Right cardiac atrium (tissue), 5 donors: ENCODE data around the gene TENM4. TPM values are rescaled to one million over a fixed set of nuclear protein-coding genes. Genes with fewer than 3 reads are reported as not detected.
"Not testable (repeated sequence)": the region's sequence is repeated elsewhere in the genome, so short reads cannot be mapped to it uniquely, and the experiment has no call there.

ENCODE experiments used
- ATAC-seq, 2 donors: fragments of 200-7000 bp; cut with Tn5 transposase; one replicate each; pipeline versions ENCODE4 v1.8.0 to v1.9.1; 2020; ENCODE audit warnings: moderate library complexity in 2 of 2, mild to moderate bottlenecking in 1 of 2
- DNase-seq, 3 donors: peaks; one replicate each; pipeline ENCODE4 v3.0.0-alpha.2; 2020
- H3K27ac ChIP-seq: one replicate; pipeline ENCODE4 v1.5.1; 2013; ENCODE audit warnings: mild to moderate bottlenecking, low read length, control low read depth, moderate library complexity
- H3K27me3 ChIP-seq: one replicate; pipeline ENCODE4 v1.6.1; 2013; ENCODE audit not compliant: control insufficient read depth, insufficient read depth
- H3K4me1 ChIP-seq: one replicate; pipeline ENCODE4 v1.6.1; 2013; ENCODE audit warnings: low read length; ENCODE audit not compliant: control insufficient read depth, insufficient read depth
- H3K4me3 ChIP-seq: one replicate; pipeline ENCODE4 v1.5.1; 2013; ENCODE audit warnings: low read length, control low read depth
- H3K9me3 ChIP-seq: one replicate; pipeline ENCODE4 v1.6.1; 2013; ENCODE audit warnings: low read length; ENCODE audit not compliant: control insufficient read depth
- WGBS: extraction: QIAGEN DNeasy Blood & Tissue Kit; methylation state at CpG from one replicate; pipeline ENCODE4 v1.1.7; 2013; 5-methylcytosine and 5-hydroxymethylcytosine counted together
- intact Hi-C, 4 donors: fragments of 100-400 bp; cut with DNase I; formaldehyde crosslinking; loops; one replicate each; pipeline versions ENCODE4 v1.11.0 to v1.14.0; 2022 to 2023
- polyA plus RNA-seq: library from polyadenylated mRNA; stranded (reverse); fragments of 200-250 nt; gene quantifications from one replicate; pipeline ENCODE4 v1.2.3, GENCODE V29; 2013
- total RNA-seq, 4 donors: library from RNA; stranded (reverse); fragmentation: NEBNext Ultra II Directional; extraction: Animal tissue kit (Norgen Biotek cat#: 25700); gene quantifications; one replicate each; pipeline ENCODE4 v1.2.1, GENCODE V29; 2021
- donor health status: healthy with polysubstance abuse.
- donor health status: DM: no; HTN: yes; CAD: no.
- donor health status: DM: no; HTN: no; CAD: no.
- donor health status: DM: no; HTN: yes; CAD: no; lungs with severe emphysema.
- donor health status: DM: yes; HTN: yes; CAD: no.

TENM4 gene
- total and polyA plus RNA-seq, 5 donors, result 0.26 to 2.3 (median 0.71) TPM

- H3K27me3 ChIP-seq, result no peaks in the 10 kb centered on the region
- peak; percentile 39 to 46 for ATAC-seq
- intact Hi-C loops, result no loop called here
- H3K4me3 ChIP-seq, result no peak overlapping the region
- H3K27ac ChIP-seq, result no peak overlapping the region
- no peak for DNase-seq
- 66% methylated on average over 2 of the region's 2 CpGs for WGBS
- no peaks in the 10 kb centered on the region for H3K4me1 ChIP-seq
- no peaks in the 10 kb centered on the region for H3K9me3 ChIP-seq
Measured at GRCh38 chr11:78833237-78833636, 607.6 kb downstream of the TENM4 start.

DNA sequence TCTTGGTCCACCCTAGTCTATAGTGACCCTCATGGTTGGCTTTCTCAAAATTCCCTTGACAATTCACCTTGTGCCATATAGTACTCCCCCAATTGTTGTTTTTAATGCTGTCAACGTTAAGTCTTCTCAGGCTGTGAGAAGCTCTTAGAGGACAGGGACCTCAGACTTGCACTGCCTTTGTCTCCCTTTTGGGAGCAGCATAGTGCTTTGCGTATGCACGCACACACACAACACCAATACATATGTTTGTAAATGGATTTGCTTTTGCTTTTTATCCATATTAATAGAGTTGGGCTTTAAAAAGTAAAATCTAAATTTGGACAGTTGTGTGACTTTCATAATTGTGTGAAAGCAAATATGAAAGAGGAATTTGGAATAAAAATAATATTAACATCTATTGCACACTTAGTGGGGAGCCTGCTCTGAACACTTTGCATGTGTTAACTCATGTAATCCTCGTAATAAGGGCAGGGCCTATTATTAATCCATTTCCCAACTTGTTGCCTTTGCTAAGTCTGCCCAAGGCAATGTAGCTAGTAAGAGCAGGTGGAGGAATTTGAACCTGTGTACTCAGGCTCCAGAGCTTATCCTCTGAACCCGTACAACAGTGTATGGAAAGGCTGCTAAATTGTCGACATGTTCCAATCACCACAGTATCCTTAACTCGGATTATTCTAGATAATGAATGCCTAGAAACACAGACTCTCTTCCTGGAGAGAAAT is 608.4 kb downstream of the TENM4 start:
- DNase-seq, result no peak
- Histone ChIP-seq H3K27ac (no peak overlapping the region), H3K9me3 (no peaks in the 10 kb centered on the region), H3K4me3 (no peak overlapping the region), H3K4me1 (no peaks in the 10 kb centered on the region), H3K27me3 (no peaks in the 10 kb centered on the region)
- no peak for ATAC-seq
- 75% methylated on average over 7 of the region's 7 CpGs for WGBS
- intact Hi-C loops, result no loop called here

DNA sequence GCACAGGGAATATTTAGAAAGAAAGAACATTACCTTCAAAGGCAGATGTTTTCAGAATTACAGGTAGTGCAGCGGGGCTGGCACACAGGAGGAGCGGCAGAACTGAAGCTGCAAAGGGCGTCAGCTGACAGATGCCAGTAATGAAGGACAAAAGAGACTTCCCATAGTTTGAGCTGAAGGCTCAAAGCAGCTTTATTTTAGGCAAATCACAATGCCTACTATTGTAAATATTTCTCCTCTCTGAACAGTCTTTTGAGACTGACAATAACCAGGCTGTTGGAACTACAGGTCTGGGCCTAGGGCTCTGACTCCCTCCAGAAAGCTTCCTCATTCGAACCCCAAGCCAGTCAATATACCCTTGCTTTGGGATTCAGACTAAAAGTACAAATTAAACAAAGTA is 609.3 kb downstream of the TENM4 start:
- WGBS, result 94% methylated on average over 4 of the region's 4 CpGs

GRCh38 chr11:78830277-78830819 is 610.5 kb downstream of the TENM4 start:
- Histone ChIP-seq H3K4me1 (no peaks in the 10 kb centered on the region), H3K4me3 (no peak overlapping the region), H3K27ac (no peak overlapping the region), H3K27me3 (no peaks in the 10 kb centered on the region), H3K9me3 (no peaks in the 10 kb centered on the region)
- intact Hi-C loops, result no loop called here
- ATAC-seq, result no peak
- WGBS, result 76% methylated on average over 11 of the region's 11 CpGs
- no peak for DNase-seq

More for the DNA sequence above, 609.3 kb downstream of the TENM4 start:
- no peak for ATAC-seq
- Histone ChIP-seq H3K4me1 (no peaks in the 10 kb centered on the region), H3K4me3 (no peak overlapping the region), H3K9me3 (no peaks in the 10 kb centered on the region), H3K27ac (no peak overlapping the region), H3K27me3 (no peaks in the 10 kb centered on the region)
- DNase-seq, result no peak
- intact Hi-C loops, result no loop called here

DNA sequence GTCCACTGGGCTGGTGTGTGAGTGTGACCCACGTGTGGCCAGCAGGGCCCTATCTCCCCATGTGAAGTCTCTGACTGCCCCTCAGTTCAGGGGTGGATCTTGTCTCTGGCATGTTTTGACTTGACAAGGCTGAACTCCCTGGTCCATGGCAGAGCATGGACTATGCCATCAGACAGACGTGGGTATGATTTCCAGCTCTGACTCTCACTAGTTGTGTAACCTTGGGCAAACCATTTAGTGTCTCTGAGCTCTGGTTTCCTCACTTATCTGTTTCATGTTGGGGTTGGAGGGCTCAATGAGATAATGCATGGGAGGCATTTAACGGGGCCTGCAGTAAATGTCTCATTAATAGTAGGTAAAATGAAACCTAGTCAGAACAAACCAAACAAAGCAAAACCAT is 611.7 kb downstream of the TENM4 start:
- DNase-seq (no peak), ATAC-seq (peak in 1 of 2 donors; percentile 16)
- Histone ChIP-seq H3K27ac (no peak overlapping the region), H3K27me3 (no peaks in the 10 kb centered on the region), H3K4me1 (no peaks in the 10 kb centered on the region), H3K9me3 (no peaks in the 10 kb centered on the region), H3K4me3 (no peak overlapping the region)
- intact Hi-C loops, result no loop called here
- 77% methylated on average over 3 of the region's 3 CpGs for WGBS

DNA sequence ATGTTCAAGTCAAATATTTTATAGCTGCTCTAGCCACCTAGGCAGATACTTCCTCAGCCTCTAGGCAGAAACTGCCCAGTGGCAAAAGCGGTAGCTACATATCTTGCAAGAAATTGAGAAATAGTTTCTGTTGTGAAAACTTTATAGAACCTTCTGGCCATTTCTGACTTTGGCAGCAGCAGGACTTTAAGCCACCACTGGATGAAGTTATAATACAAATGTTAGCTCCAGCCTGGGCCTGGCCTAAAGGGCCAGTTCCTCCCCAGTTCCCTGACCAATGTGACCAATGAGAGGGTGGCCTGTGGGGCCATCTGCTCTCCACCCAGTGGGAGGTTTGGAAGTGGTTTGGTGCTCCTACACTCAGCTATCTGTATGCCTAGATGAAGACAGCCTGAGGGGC is 612.2 kb downstream of the TENM4 start:
- no peaks in the 10 kb centered on the region for H3K27me3 ChIP-seq
- peak; percentile 36 to 60 for ATAC-seq
- H3K4me1 ChIP-seq, result no peaks in the 10 kb centered on the region
- intact Hi-C loops, result no loop called here
- H3K9me3 ChIP-seq, result no peaks in the 10 kb centered on the region
- peak in 2 of 3 donors; percentile 51 to 60 for DNase-seq
- H3K27ac ChIP-seq, result no peak overlapping the region
- no peak overlapping the region for H3K4me3 ChIP-seq
- 91% methylated on average over 1 of the region's 1 CpG for WGBS

GRCh38 chr11:78827291-78827690 is 613.5 kb downstream of the TENM4 start:
- DNase-seq, H3K27me3 ChIP-seq, H3K27ac ChIP-seq, H3K4me3 ChIP-seq, intact Hi-C loops, ATAC-seq, H3K9me3 ChIP-seq, H3K4me1 ChIP-seq: not testable (repeated sequence)
- 94% methylated on average over 4 of the region's 4 CpGs for WGBS

DNA sequence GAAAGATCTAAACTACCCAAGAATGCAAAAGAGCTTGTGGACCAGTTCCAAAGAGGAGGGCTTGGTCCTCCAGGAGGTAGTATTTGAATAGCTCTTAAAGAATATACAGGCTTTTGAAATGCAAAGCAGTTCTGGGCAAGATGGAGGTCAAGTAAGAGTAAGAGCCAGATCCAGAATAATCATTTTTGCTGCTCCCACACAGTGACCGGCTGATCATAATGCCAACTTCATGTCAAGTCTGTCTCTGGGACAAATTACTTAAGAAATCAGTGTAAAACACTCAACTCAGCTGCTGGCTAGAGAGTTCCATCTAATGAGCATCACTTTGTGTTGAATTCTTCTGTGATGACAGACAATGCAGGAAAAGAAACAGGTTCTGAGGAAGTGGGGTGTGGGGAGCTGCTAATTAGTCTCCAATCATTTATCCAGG is 615.2 kb downstream of the TENM4 start:
- no peaks in the 10 kb centered on the region for H3K27me3 ChIP-seq
- intact Hi-C loops, result no loop called here
- H3K9me3 ChIP-seq, result no peaks in the 10 kb centered on the region
- 61% methylated on average over 1 of the region's 1 CpG for WGBS
- H3K27ac ChIP-seq, result no peak overlapping the region
- ATAC-seq, result no peak
- H3K4me1 ChIP-seq, result peaks cover 2% of the 10 kb centered on the region
- no peak for DNase-seq
- no peak overlapping the region for H3K4me3 ChIP-seq

DNA sequence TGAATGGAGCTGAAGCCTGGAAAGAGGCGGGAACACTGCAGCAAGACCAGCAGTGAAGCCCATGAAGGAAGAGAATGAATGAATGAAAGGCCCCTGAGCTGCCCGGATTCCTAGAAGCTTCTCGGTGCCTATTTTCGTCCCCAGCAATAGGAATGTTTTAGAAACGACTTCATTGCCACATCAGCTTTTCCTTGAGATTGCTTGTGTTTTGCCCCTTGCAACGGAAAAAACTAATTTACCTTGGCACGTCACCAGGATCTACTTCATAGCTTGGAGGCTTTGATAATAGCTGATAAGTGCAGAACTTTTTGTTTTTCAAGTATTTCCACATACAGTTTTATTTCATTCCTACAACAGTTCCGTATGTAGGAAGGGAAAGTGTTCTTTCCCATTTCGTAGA is 617.2 kb downstream of the TENM4 start:
- Histone ChIP-seq H3K4me1 (peaks cover 2% of the 10 kb centered on the region), H3K27ac (no peak overlapping the region), H3K27me3 (no peaks in the 10 kb centered on the region), H3K4me3 (no peak overlapping the region), H3K9me3 (no peaks in the 10 kb centered on the region)
- ATAC-seq (no peak), DNase-seq (no peak)
- 43% methylated on average over 9 of the region's 9 CpGs for WGBS
- intact Hi-C loops, result no loop called here

DNA sequence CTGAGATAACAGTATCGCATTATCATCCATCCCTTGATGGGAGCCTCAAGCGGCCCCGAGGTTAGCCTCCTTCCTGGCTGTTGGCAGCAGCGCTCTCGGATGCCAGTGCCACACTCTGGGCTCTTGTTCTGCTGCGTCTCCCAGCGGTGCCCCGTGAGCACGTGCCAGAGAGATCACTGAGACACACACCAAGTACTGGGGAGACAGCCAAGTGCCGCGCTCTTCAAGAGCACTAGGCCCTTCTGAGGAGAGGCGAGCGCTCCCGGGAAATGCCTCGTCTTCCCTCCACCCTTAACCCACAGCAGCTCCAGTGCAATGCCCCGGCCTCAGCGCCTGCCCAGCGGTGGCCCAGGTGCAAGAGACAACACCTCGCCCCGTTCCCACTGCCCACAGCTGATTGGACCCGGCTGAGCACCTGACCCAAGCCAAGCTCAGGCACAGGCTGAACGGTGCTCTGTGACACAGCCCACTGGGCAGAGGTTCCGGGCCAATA is 617.9 kb downstream of the TENM4 start:
- H3K9me3 ChIP-seq, result no peaks in the 10 kb centered on the region
- no peaks in the 10 kb centered on the region for H3K27me3 ChIP-seq
- intact Hi-C loops, result no loop called here
- H3K4me3 ChIP-seq, result no peak overlapping the region
- ATAC-seq (peak; percentile 71 to 81), DNase-seq (peak; percentile 44 to 70 (median 69))
- H3K27ac ChIP-seq, result no peak overlapping the region
- 80% methylated on average over 23 of the region's 23 CpGs for WGBS
- H3K4me1 ChIP-seq, result peaks cover 2% of the 10 kb centered on the region

DNA sequence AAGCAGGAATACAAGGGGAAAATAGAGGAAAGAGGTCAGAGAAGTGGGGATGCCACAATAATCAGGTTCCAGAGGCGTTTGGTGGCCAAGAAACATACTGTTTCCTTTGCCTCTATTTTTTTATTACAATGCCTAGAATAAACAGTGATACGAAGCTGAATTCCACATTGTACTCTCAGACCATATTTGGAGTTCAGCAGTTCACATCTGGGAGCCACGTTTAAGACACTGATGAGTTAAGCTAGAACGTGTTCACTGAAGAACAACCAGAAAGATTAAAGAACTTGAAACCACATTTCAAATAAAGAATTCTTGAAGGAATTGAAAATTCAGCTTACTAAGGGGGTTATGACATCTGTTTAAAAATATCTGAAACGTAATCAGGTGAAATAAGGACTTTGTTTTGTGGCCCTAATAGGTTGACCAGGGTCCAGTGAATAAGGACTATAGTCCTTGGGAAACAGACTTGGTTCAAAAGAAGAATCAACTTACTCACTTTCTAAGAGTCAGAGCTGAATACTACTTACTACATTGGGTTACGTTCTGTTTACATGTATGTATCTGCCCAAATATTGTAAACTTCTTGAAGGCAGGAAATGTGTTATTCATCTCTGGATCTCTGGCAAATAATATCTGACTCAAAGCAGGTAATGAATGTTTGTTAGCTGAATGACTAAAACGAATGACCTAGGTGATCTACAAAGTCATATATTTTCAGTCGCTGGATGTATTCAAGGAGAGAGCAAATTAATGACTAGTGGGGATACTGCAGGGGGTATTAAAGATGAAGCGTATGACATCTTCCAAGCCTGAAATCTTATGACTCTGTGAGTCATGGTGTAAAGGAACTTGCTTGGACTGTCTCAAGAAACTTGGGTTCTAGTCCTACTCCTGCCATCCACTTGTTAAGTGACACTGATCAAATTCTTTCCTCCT is 619.2 kb downstream of the TENM4 start:
- Histone ChIP-seq H3K4me1 (peaks cover 2% of the 10 kb centered on the region), H3K27me3 (no peaks in the 10 kb centered on the region), H3K27ac (no peak overlapping the region), H3K9me3 (no peaks in the 10 kb centered on the region), H3K4me3 (no peak overlapping the region)
- intact Hi-C loops, result no loop called here
- ATAC-seq (no peak), DNase-seq (no peak)
- WGBS, result 69% methylated on average over 9 of the region's 9 CpGs
